HepG2 (cell line): Measurements from ENCODE around the gene TMTC3. TPM values are rescaled to one million over a fixed set of nuclear protein-coding genes. Genes with fewer than 3 reads are reported as not detected.

ENCODE experiments used
- CAMTA2 ChIP-seq: sonication (generic); formaldehyde crosslinking; IDR thresholded peaks from 2 replicates; pipeline ENCODE4 v1.4.0; 2020; ENCODE audit warnings: mild to moderate bottlenecking, missing genetic modification reagents, borderline replicate concordance
- FOXA3 ChIP-seq: IDR thresholded peaks from 2 replicates; pipeline ENCODE4 v1.6.1; 2016; ENCODE audit warnings: missing genetic modification reagents, missing compliant biosample characterization
- RBM22 ChIP-seq: fragments of 200-400 bp; formaldehyde crosslinking; optimal IDR thresholded peaks from 2 replicates; pipeline ENCODE3; 2017; ENCODE audit warnings: mild to moderate bottlenecking, low read length, moderate library complexity
- RXRA ChIP-seq: sonication (generic); formaldehyde crosslinking; IDR thresholded peaks from 2 replicates; pipeline ENCODE4 v1.5.1; 2020; ENCODE audit warnings: missing genetic modification reagents
- YY1 ChIP-seq: IDR thresholded peaks from 2 replicates; pipeline ENCODE4 v1.6.1; 2011; ENCODE audit warnings: low read length, low read depth, moderate library complexity, mild to moderate bottlenecking; ENCODE audit not compliant: insufficient read depth, insufficient replicate concordance
- ZBTB37 ChIP-seq: sonication (generic); formaldehyde crosslinking; IDR thresholded peaks from 2 replicates; pipeline ENCODE4 v1.4.0; 2020; ENCODE audit warnings: mild to moderate bottlenecking, missing genetic modification reagents
- ZNF234 ChIP-seq: sonication (generic); formaldehyde crosslinking; conservative IDR thresholded peaks from 2 replicates; pipeline ENCODE4 v1.5.1; 2020; ENCODE audit warnings: mild to moderate bottlenecking, missing genetic modification reagents
- ZNF235 ChIP-seq: sonication (generic); formaldehyde crosslinking; IDR thresholded peaks from 2 replicates; pipeline ENCODE4 v1.8.1; 2023; ENCODE audit warnings: mild to moderate bottlenecking, missing genetic modification reagents, borderline replicate concordance
- ZNF276 ChIP-seq: sonication (generic); formaldehyde crosslinking; IDR thresholded peaks from 2 replicates; pipeline ENCODE4 v1.4.0; 2020; ENCODE audit warnings: mild to moderate bottlenecking, low read depth, missing genetic modification reagents
- ZNF432 ChIP-seq: sonication (generic); formaldehyde crosslinking; IDR thresholded peaks from 2 replicates; pipeline ENCODE4 v1.5.0; 2020; ENCODE audit warnings: missing genetic modification reagents, mild to moderate bottlenecking, borderline replicate concordance
- ZNF496 ChIP-seq: sonication (generic); formaldehyde crosslinking; IDR thresholded peaks from 2 replicates; pipeline ENCODE4 v1.8.1; 2023; ENCODE audit warnings: mild to moderate bottlenecking, moderate library complexity, missing genetic modification reagents; ENCODE audit not compliant: insufficient replicate concordance
- ZNF572 ChIP-seq: sonication (generic); formaldehyde crosslinking; IDR thresholded peaks from 2 replicates; pipeline ENCODE4 v1.5.1; 2020; ENCODE audit warnings: mild to moderate bottlenecking, missing genetic modification reagents
- ZNF589 ChIP-seq: sonication (generic); formaldehyde crosslinking; conservative IDR thresholded peaks from 2 replicates; pipeline ENCODE4 v1.8.0; 2022; ENCODE audit warnings: mild to moderate bottlenecking, moderate library complexity, missing genetic modification reagents
- ZNF614 ChIP-seq: IDR thresholded peaks from 2 replicates; pipeline ENCODE4 v1.6.1; 2018; ENCODE audit warnings: missing biosample characterization, missing genetic modification reagents, inconsistent platforms, borderline replicate concordance
- ZNF816 ChIP-seq: sonication (generic); formaldehyde crosslinking; IDR thresholded peaks from 2 replicates; pipeline ENCODE4 v1.8.0; 2022; ENCODE audit warnings: missing genetic modification reagents, mild to moderate bottlenecking, borderline replicate concordance
- ZXDC ChIP-seq: sonication (generic); formaldehyde crosslinking; IDR thresholded peaks from 2 replicates; pipeline ENCODE4 v1.5.0; 2020; ENCODE audit warnings: mild to moderate bottlenecking, missing genetic modification reagents
- polyA plus RNA-seq, 8 experiments: library from polyadenylated mRNA; depleted of rRNA in 3 of 8; stranded (reverse) in 7 of 8; unstranded in 1 of 8; fragments of >200 nt; fragmentation: Illumina TruSeq in 4 of 8; extraction: Trizol in 4 of 8; gene quantifications; 2 replicates each; pipeline versions ENCODE4 v1.2.1 to v1.2.3, GENCODE V29; 2011 to 2016; ENCODE audit warnings: low read depth in 4 of 8, missing spikeins in 1 of 8, mixed read lengths in 1 of 8; ENCODE audit not compliant: insufficient read depth in 1 of 8
- total RNA-seq, 5 experiments: library from RNA; depleted of rRNA; stranded (reverse); fragments of >200 nt; fragmentation: Illumina TruSeq; extraction: Trizol; gene quantifications; 2 replicates each; pipeline ENCODE4 v1.2.3, GENCODE V29; 2016; ENCODE audit warnings: low read depth in 1 of 5
- TF ChIP-seq, protein P1 (sequence below): sonication (generic); formaldehyde crosslinking; IDR thresholded peaks from 2 replicates; pipeline ENCODE4 v1.4.0; 2020; ENCODE audit warnings: missing genetic modification reagents
- TF ChIP-seq, protein P2 (sequence below): sonication (generic); formaldehyde crosslinking; IDR thresholded peaks from 2 replicates; pipeline ENCODE4 v1.5.0; 2020; ENCODE audit warnings: missing genetic modification reagents
- TF ChIP-seq, protein P3 (sequence below): sonication (generic); formaldehyde crosslinking; IDR thresholded peaks from 2 replicates; pipeline ENCODE4 v1.5.0; 2020; ENCODE audit warnings: missing genetic modification reagents

TMTC3 gene
- total and polyA plus RNA-seq, 2 of the 13 experiments (the other 11 are each of a cell fraction or from before 2014, with no cell fraction given), result 6.3 to 22.5 TPM

DNA sequence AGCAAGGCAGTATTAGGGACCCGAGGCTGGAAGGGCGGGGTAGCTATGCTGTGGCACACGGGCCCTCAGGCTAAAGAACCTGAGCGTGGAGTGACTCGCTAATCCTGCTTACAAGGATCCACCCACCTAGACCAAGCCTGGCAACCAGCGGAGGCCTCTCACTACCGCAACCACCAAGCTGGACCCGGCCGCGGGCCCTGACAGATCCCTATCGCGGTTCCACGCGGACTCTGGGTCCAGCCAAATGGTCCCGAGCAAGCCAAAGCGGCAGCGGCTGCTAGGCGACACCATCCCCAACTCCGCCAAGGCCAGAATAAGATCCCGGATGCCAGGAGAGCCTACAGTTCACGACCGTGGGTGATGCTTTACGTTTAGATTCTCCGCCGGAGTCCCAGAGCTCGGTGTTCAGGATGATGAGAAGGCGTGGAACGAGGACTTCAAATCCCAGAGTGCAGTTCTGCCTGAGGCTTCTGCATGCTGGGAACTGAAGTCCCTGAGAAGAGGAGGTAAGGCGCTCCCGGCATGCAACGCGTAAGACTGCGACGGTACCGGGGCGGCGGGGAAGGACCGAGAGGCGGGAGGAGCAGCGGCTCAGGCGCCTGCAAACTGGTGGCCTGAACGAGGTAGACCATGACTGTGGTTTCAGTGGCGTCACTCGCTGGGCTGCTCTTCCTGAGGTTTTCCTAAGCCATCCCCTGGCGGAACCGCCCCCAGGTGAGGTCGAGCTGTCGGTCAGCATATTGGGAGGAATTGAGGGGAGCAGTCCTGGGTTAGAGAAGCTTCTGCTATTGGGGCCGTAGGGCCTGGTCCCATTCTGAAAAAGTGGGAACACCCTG lies at the start of gene TMTC3, which contains the start of gene CEP290 (continued):
- TF ChIP-seq ZNF276 (CRISPR knock-in tag) (0 out of 2 replicates have a peak, but pooled peaks have one; percentile 21), ZNF816 (CRISPR knock-in tag) (no peak), CAMTA2 (CRISPR knock-in tag) (no peak), ZNF432 (CRISPR knock-in tag) (no peak), ZNF496 (CRISPR knock-in tag) (no peak), FOXA3 (CRISPR knock-in tag) (0 out of 2 replicates have a peak, but pooled peaks have one; percentile 45), ZNF589 (no peak; the same call in 1 of the 2 replicates), YY1 (no peak), ZXDC (CRISPR knock-in tag) (no peak), RXRA (CRISPR knock-in tag) (peak; percentile 37), RBM22 (no peak), ZNF572 (no peak), ZBTB37 (CRISPR knock-in tag) (peak; percentile 69; the same call in 1 of the 2 replicates), ZNF614 (peak; percentile 80; the same call in 1 of the 2 replicates), ZNF235 (CRISPR knock-in tag) (no peak; the same call in 1 of the 2 replicates), ZNF234 (CRISPR knock-in tag) (no peak)
- TF ChIP-seq, protein P1, sequence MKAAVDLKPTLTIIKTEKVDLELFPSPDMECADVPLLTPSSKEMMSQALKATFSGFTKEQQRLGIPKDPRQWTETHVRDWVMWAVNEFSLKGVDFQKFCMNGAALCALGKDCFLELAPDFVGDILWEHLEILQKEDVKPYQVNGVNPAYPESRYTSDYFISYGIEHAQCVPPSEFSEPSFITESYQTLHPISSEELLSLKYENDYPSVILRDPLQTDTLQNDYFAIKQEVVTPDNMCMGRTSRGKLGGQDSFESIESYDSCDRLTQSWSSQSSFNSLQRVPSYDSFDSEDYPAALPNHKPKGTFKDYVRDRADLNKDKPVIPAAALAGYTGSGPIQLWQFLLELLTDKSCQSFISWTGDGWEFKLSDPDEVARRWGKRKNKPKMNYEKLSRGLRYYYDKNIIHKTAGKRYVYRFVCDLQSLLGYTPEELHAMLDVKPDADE (CRISPR knock-in tag), result no peak
- TF ChIP-seq, protein P2, sequence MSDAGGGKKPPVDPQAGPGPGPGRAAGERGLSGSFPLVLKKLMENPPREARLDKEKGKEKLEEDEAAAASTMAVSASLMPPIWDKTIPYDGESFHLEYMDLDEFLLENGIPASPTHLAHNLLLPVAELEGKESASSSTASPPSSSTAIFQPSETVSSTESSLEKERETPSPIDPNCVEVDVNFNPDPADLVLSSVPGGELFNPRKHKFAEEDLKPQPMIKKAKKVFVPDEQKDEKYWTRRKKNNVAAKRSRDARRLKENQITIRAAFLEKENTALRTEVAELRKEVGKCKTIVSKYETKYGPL, result no peak
- TF ChIP-seq, protein P3, sequence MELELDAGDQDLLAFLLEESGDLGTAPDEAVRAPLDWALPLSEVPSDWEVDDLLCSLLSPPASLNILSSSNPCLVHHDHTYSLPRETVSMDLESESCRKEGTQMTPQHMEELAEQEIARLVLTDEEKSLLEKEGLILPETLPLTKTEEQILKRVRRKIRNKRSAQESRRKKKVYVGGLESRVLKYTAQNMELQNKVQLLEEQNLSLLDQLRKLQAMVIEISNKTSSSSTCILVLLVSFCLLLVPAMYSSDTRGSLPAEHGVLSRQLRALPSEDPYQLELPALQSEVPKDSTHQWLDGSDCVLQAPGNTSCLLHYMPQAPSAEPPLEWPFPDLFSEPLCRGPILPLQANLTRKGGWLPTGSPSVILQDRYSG, result no peak
